DMS53 (cell line): ENCODE results near the gene HNRNPUL2.
"Not testable (repeated sequence)": the region's sequence is repeated elsewhere in the genome, so short reads cannot be mapped to it uniquely, and the experiment has no call there.

Source experiments
- DNase-seq: peaks from one replicate; lab custom pipeline; 2025; lab: John Stamatoyannopoulos, UW

The HNRNPUL2 gene

GRCh38 chr11:62703921-62704320 is 23.3 kb downstream of the HNRNPUL2 start:
- DNase-seq, result not testable (repeated sequence)

GRCh38 chr11:62702246-62702645 is 25.0 kb downstream of the HNRNPUL2 start:
- DNase-seq, result no peak

GRCh38 chr11:62694455-62695167 is 32.6 kb downstream of the HNRNPUL2 start:
- peak; percentile 88 for DNase-seq

- not testable (repeated sequence) for DNase-seq
These were observed 33.6 kb downstream of the HNRNPUL2 start for GRCh38 chr11:62693624-62694023.

GRCh38 chr11:62689421-62690183 is 37.7 kb downstream of the HNRNPUL2 start, which contains the start of gene LRRN4CL:
Gene LRRN4CL, minus strand, starts transcription at chr11:62689530. Its CDS starts 1,022 bp downstream, at chr11:62688508.
- DNase-seq, result no peak

- DNase-seq, result no peak
These were observed 38.8 kb downstream of the HNRNPUL2 start for GRCh38 chr11:62688491-62688890.

GRCh38 chr11:62687508-62688396 is 39.5 kb downstream of the HNRNPUL2 start:
- peak; percentile 45 for DNase-seq

- DNase-seq, result no peak
These were observed 44.7 kb downstream of the HNRNPUL2 start for GRCh38 chr11:62682518-62682917.

- peak; percentile 88 for DNase-seq
These were observed 46.4 kb downstream of the HNRNPUL2 start for GRCh38 chr11:62680825-62681240.

GRCh38 chr11:62678770-62679696 is 48.2 kb downstream of the HNRNPUL2 start, which contains the start of gene UBXN1:
Gene UBXN1, minus strand, starts transcription at chr11:62679073. Its CDS starts 150 bp downstream, at chr11:62678923.
- DNase-seq, result peak; percentile 95

- no peak for DNase-seq
These were observed 48.9 kb downstream of the HNRNPUL2 start for GRCh38 chr11:62678433-62678769.

- no peak for DNase-seq
These were observed 49.5 kb downstream of the HNRNPUL2 start for GRCh38 chr11:62677714-62678113.

GRCh38 chr11:62677156-62677555 is 50.1 kb downstream of the HNRNPUL2 start:
- no peak for DNase-seq

GRCh38 chr11:62676698-62677097 is 50.6 kb downstream of the HNRNPUL2 start:
- DNase-seq, result no peak

- DNase-seq, result not testable (repeated sequence)
These were observed 51.8 kb downstream of the HNRNPUL2 start for GRCh38 chr11:62675415-62675814.

- DNase-seq, result no peak
These were observed 54.1 kb downstream of the HNRNPUL2 start for GRCh38 chr11:62673196-62673525.

- peak; percentile 97 for DNase-seq
These were observed 55.5 kb downstream of the HNRNPUL2 start, which contains the start of the genes LBHD1 and UQCC3 for GRCh38 chr11:62671608-62672389. Gene LBHD1, minus strand, starts transcription at chr11:62672267. Its CDS starts 2,236 bp downstream, at chr11:62670031. Gene UQCC3, plus strand, starts transcription at chr11:62671673. Its CDS starts 73 bp downstream, at chr11:62671746.

- DNase-seq, result peak; percentile 85
These were observed 56.0 kb downstream of the HNRNPUL2 start for GRCh38 chr11:62671236-62671607.

GRCh38 chr11:62669420-62670161 is 57.7 kb downstream of the HNRNPUL2 start:
- DNase-seq, result peak; percentile 61
